Hematopoietic multipotent progenitor cell treated with erythropoietin and hydrocortisone succinate and interleukin-3 and kit ligand, for 8 days (in vitro differentiated cells): Measurements from ENCODE around the gene BLOC1S3.
"Not testable (repeated sequence)": the region's sequence is repeated elsewhere in the genome, so short reads cannot be mapped to it uniquely, and the experiment has no call there.

Source experiments
- DNase-seq: peaks from one replicate; pipeline ENCODE4 v3.0.0-alpha.2; 2015

Gene BLOC1S3

GRCh38 chr19:45186509-45187334 lies 8.1 kb downstream of the BLOC1S3 start:
- no peak for DNase-seq

- peak; percentile 45 for DNase-seq
Observed at GRCh38 chr19:45187421-45188100, 9.0 kb downstream of the BLOC1S3 start.

GRCh38 chr19:45189971-45190370 lies 11.4 kb downstream of the BLOC1S3 start:
- no peak for DNase-seq

- DNase-seq, result no peak
Observed at GRCh38 chr19:45191375-45191774, 12.8 kb downstream of the BLOC1S3 start.

- no peak for DNase-seq
Observed at GRCh38 chr19:45195764-45196163, 17.2 kb downstream of the BLOC1S3 start.

- DNase-seq, result peak; percentile 39
Observed at GRCh38 chr19:45200568-45200967, 22.0 kb downstream of the BLOC1S3 start.

- no peak for DNase-seq
Observed at GRCh38 chr19:45202637-45203036, 24.1 kb downstream of the BLOC1S3 start.

GRCh38 chr19:45205810-45206209 lies 27.2 kb downstream of the BLOC1S3 start:
- DNase-seq, result no peak

- DNase-seq, result no peak
Observed at GRCh38 chr19:45206328-45206727, 27.7 kb downstream of the BLOC1S3 start.

- no peak for DNase-seq
Observed at GRCh38 chr19:45211751-45212381, 33.3 kb downstream of the BLOC1S3 start.

- no peak for DNase-seq
Observed at GRCh38 chr19:45213031-45213430, 34.4 kb downstream of the BLOC1S3 start.

GRCh38 chr19:45215391-45216191 lies 37.0 kb downstream of the BLOC1S3 start:
- DNase-seq, result no peak

- DNase-seq, result no peak
Observed at GRCh38 chr19:45216667-45217066, 38.1 kb downstream of the BLOC1S3 start.

GRCh38 chr19:45217193-45217956 lies 38.8 kb downstream of the BLOC1S3 start:
- DNase-seq, result no peak

GRCh38 chr19:45217957-45218334 lies 39.4 kb downstream of the BLOC1S3 start:
- no peak for DNase-seq

- DNase-seq, result no peak
Observed at GRCh38 chr19:45218426-45218825, 39.8 kb downstream of the BLOC1S3 start.

- no peak for DNase-seq
Observed at GRCh38 chr19:45218911-45219743, 40.5 kb downstream of the BLOC1S3 start.

- no peak for DNase-seq
Observed at GRCh38 chr19:45222724-45223123, 44.1 kb downstream of the BLOC1S3 start.

GRCh38 chr19:45223879-45224278 lies 45.3 kb downstream of the BLOC1S3 start:
- no peak for DNase-seq

GRCh38 chr19:45224645-45225044 lies 46.1 kb downstream of the BLOC1S3 start:
- DNase-seq, result no peak

- DNase-seq, result not testable (repeated sequence)
Observed at GRCh38 chr19:45229056-45229455, 50.5 kb downstream of the BLOC1S3 start.
